ENCODE results near the gene CYLD.

Gene CYLD

GRCh38 chr16:50711862-50712559, 29.9 kb upstream of the CYLD start:
- DNase-seq = no peak

- no peak for DNase-seq
Measured at GRCh38 chr16:50712560-50712898, 29.4 kb upstream of the CYLD start.

- no peak for DNase-seq
Measured at GRCh38 chr16:50712956-50713355, 28.9 kb upstream of the CYLD start.

- no peak for DNase-seq
Measured at GRCh38 chr16:50717091-50717490, 24.8 kb upstream of the CYLD start.

- no peak for DNase-seq
Measured at GRCh38 chr16:50717494-50717893, 24.4 kb upstream of the CYLD start.

GRCh38 chr16:50718061-50718760, 23.7 kb upstream of the CYLD start:
- DNase-seq = no peak

GRCh38 chr16:50718761-50719400, 23.0 kb upstream of the CYLD start:
- no peak for DNase-seq

GRCh38 chr16:50719401-50720337, 22.2 kb upstream of the CYLD start:
- no peak for DNase-seq

- peak; percentile 25 for DNase-seq
Measured at GRCh38 chr16:50721549-50722404, 20.1 kb upstream of the CYLD start.

GRCh38 chr16:50722405-50722737, 19.5 kb upstream of the CYLD start:
- DNase-seq = no peak

GRCh38 chr16:50722960-50723359, 18.9 kb upstream of the CYLD start:
- DNase-seq = no peak

GRCh38 chr16:50724306-50724705, 17.6 kb upstream of the CYLD start:
- no peak for DNase-seq

- no peak for DNase-seq
Measured at GRCh38 chr16:50731130-50731988, 10.5 kb upstream of the CYLD start.

- DNase-seq = no peak
Measured at GRCh38 chr16:50731989-50732832, 9.7 kb upstream of the CYLD start.

- no peak for DNase-seq
Measured at GRCh38 chr16:50733468-50733867, 8.4 kb upstream of the CYLD start.

- no peak for DNase-seq
Measured at GRCh38 chr16:50735629-50736122, 6.2 kb upstream of the CYLD start.

- DNase-seq = no peak
Measured at GRCh38 chr16:50736448-50736847, 5.4 kb upstream of the CYLD start.

GRCh38 chr16:50737420-50737959, 4.4 kb upstream of the CYLD start:
- no peak for DNase-seq

- DNase-seq = no peak
Measured at GRCh38 chr16:50739031-50739430, 2.9 kb upstream of the CYLD start.

- no peak for DNase-seq
Measured at GRCh38 chr16:50740736-50741135, 1.1 kb upstream of the CYLD start.
